Thymus (tissue), 11 donors: ENCODE measurements around the gene KLHL2. TPM values are rescaled to one million over a fixed set of nuclear protein-coding genes. Genes with fewer than 3 reads are reported as not detected.
"Not testable (repeated sequence)": the region's sequence is repeated elsewhere in the genome, so short reads cannot be mapped to it uniquely, and the experiment has no call there.

Source experiments
- DNase-seq, 9 donors: peaks; one replicate each; pipeline ENCODE4 v3.0.0-alpha.2; 2013; ENCODE audit warnings: low spot score in 9 of 9, low read depth in 6 of 9, missing footprints in 1 of 9
- H3K27ac ChIP-seq, 2 donors: one replicate each; pipeline ENCODE4 v1.5.1; 2013; ENCODE audit warnings: control low read depth in 1 of 2, low read depth in 1 of 2, low read length in 1 of 2, mild to moderate bottlenecking in 1 of 2, moderate library complexity in 1 of 2
- H3K27me3 ChIP-seq, 2 donors: one replicate each; pipeline ENCODE4 v1.5.1; 2013; ENCODE audit warnings: low read length in 1 of 2; ENCODE audit not compliant: control insufficient read depth in 2 of 2, insufficient read depth in 1 of 2
- H3K36me3 ChIP-seq, 2 donors: one replicate each; pipeline ENCODE4 v1.5.1; 2013; ENCODE audit warnings: low read length in 1 of 2, mild to moderate bottlenecking in 1 of 2, moderate library complexity in 1 of 2; ENCODE audit not compliant: control insufficient read depth in 2 of 2, insufficient read depth in 2 of 2
- H3K4me1 ChIP-seq, 2 donors: one replicate each; pipeline ENCODE4 v1.5.1; 2013; ENCODE audit warnings: low read length in 2 of 2; ENCODE audit not compliant: control insufficient read depth in 2 of 2, insufficient read depth in 2 of 2
- H3K4me3 ChIP-seq, 2 donors: one replicate each; pipeline ENCODE4 v1.5.1; 2013; ENCODE audit warnings: low read length in 2 of 2, control low read depth in 1 of 2, mild to moderate bottlenecking in 1 of 2
- H3K9me3 ChIP-seq, 2 donors: one replicate each; pipeline ENCODE4 v1.5.1; 2013; ENCODE audit warnings: low read length in 1 of 2, mild to moderate bottlenecking in 1 of 2; ENCODE audit not compliant: control insufficient read depth in 2 of 2, insufficient read depth in 1 of 2
- WGBS: extraction: QIAGEN DNeasy Blood & Tissue Kit; methylation state at CpG from one replicate; pipeline ENCODE4 v1.1.7; 2013; 5-methylcytosine and 5-hydroxymethylcytosine counted together
- polyA plus RNA-seq: library from polyadenylated mRNA; stranded (reverse); fragments of 200-250 nt; gene quantifications from one replicate; pipeline ENCODE4 v1.2.3, GENCODE V29; 2013
- total RNA-seq: library from RNA; stranded (reverse); fragments of 120-200 nt; gene quantifications from one replicate; pipeline ENCODE4 v1.2.4, GENCODE V29; 2013
- donor health status: healthy.

Gene KLHL2
- total and polyA plus RNA-seq, 2 donors = 12.1 to 29.3 TPM

GRCh38 chr4:165208741-165209388 is 1.5 kb downstream of the KLHL2 start:
- Histone ChIP-seq H3K36me3 (no peaks in the 10 kb centered on the region), H3K9me3 (no peaks in the 10 kb centered on the region), H3K27me3 (peaks cover 0 to 14% of the 10 kb centered on the region in 2 donors), H3K4me3 (peak overlapping the region in 1 of 2 donors; percentile 91), H3K27ac (no peak overlapping the region), H3K4me1 (peaks cover 3 to 21% of the 10 kb centered on the region in 2 donors)
- 94% methylated on average over 10 of the region's 10 CpGs for WGBS
- no peak for DNase-seq

- H3K9me3 ChIP-seq = no peaks in the 10 kb centered on the region
- peaks cover 3 to 19% of the 10 kb centered on the region in 2 donors for H3K4me1 ChIP-seq
- WGBS = 98% methylated on average over 5 of the region's 5 CpGs
- H3K27ac ChIP-seq = no peak overlapping the region
- no peak overlapping the region for H3K4me3 ChIP-seq
- H3K36me3 ChIP-seq = no peaks in the 10 kb centered on the region
- H3K27me3 ChIP-seq = peaks cover 0 to 14% of the 10 kb centered on the region in 2 donors
- DNase-seq = no peak
These were observed 2.4 kb downstream of the KLHL2 start for GRCh38 chr4:165209796-165210195.

- Histone ChIP-seq H3K4me3 (no peak overlapping the region), H3K36me3 (no peaks in the 10 kb centered on the region), H3K27ac (no peak overlapping the region), H3K4me1 (peaks cover 3 to 19% of the 10 kb centered on the region in 2 donors), H3K9me3 (no peaks in the 10 kb centered on the region), H3K27me3 (peaks cover 0 to 14% of the 10 kb centered on the region in 2 donors)
- DNase-seq = no peak
- WGBS = 97% methylated on average over 1 of the region's 1 CpG
These were observed 3.2 kb downstream of the KLHL2 start for GRCh38 chr4:165210566-165210965.

- H3K27ac ChIP-seq, DNase-seq, H3K36me3 ChIP-seq, H3K9me3 ChIP-seq, H3K4me3 ChIP-seq, H3K27me3 ChIP-seq: not testable (repeated sequence)
- WGBS = 96% methylated on average over 2 of the region's 2 CpGs
- peaks cover 3 to 12% of the 10 kb centered on the region in 2 donors for H3K4me1 ChIP-seq
These were observed 5.3 kb downstream of the KLHL2 start for GRCh38 chr4:165212647-165213046.

DNA sequence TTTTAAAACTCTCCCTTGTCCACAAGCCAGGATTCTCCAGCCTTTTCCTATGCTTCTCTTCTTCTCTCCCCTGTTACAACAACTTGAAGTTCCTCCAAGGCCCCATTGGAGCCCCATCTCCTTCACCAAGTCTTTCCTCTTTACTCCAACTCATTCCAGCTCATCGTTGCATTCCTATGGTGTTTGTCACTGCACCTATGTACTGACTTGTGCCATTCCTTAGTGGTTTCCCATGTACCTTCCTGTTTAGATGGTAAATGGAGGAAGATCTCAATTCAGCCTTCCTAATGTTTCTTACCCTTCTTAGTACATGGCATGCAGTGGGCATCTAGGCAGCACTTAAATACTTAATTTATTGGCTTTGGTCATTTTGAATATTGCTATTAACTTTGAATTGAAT is 6.0 kb downstream of the KLHL2 start:
- WGBS = 94% methylated on average over 1 of the region's 1 CpG
- H3K4me1 ChIP-seq = not testable (repeated sequence)

GRCh38 chr4:165213991-165214709 is 6.8 kb downstream of the KLHL2 start:
- not testable (repeated sequence) for H3K27ac ChIP-seq, H3K4me3 ChIP-seq, H3K9me3 ChIP-seq, DNase-seq, H3K4me1 ChIP-seq, H3K27me3 ChIP-seq, H3K36me3 ChIP-seq
- 96% methylated on average over 6 of the region's 6 CpGs for WGBS

More for the DNA sequence above, 6.0 kb downstream of the KLHL2 start:
- not testable (repeated sequence) for DNase-seq, H3K27me3 ChIP-seq, H3K4me3 ChIP-seq, H3K9me3 ChIP-seq, H3K36me3 ChIP-seq, H3K27ac ChIP-seq

GRCh38 chr4:165215034-165215751 is 7.8 kb downstream of the KLHL2 start:
- not testable (repeated sequence) for DNase-seq, H3K9me3 ChIP-seq, H3K36me3 ChIP-seq, H3K4me3 ChIP-seq, H3K4me1 ChIP-seq, H3K27me3 ChIP-seq, H3K27ac ChIP-seq
- WGBS = 87% methylated on average over 2 of the region's 2 CpGs

DNA sequence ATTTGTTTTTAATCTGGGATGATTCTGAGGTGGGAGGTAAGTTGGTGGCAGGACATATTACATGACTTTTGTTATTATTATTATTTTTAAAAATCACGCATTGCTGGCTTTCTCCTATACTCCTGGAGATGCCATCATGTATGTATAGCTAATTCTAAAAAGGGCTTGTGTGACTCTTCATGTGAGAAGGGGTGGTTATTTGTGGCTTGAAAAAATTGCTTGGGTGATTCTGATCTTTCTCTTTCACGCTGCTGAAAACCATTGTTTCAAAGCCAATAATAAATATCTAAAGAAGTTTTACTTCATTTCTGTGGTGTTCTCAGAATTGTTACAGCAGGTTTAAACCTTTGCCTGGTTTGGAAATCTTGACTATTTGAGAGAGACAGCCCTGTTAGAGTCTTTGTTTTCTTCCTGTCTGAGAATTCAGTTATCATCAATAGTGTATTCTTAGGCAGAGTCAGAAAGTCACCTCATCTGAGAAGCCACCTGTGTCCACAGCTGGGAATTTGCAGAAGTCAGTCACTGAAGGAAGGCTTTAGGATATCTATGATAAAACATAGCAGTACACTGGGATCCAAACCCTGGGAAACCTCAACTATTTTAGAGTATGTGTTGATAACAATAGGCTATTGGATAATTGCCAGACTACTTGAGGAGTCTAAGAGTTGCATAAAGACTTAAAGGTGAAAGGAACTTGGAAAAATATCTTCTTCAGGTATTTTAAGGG is 8.6 kb downstream of the KLHL2 start:
- not testable (repeated sequence) for H3K36me3 ChIP-seq, H3K27ac ChIP-seq, H3K4me1 ChIP-seq, H3K9me3 ChIP-seq, DNase-seq, H3K4me3 ChIP-seq, H3K27me3 ChIP-seq
- WGBS = 90% methylated on average over 2 of the region's 2 CpGs
